Posterior cingulate gyrus (tissue), 11 donors: Measurements from ENCODE around the gene PAM.

Experiments used
- DNase-seq, 10 donors: peaks; one replicate each; pipeline versions ENCODE4 v3.0.0 to v3.0.0-alpha.2; 2020 to 2021; ENCODE audit warnings: mixed read lengths in 3 of 10
- intact Hi-C: fragments of 100-400 bp; cut with DNase I; formaldehyde crosslinking; loops from one replicate; pipeline ENCODE4 v1.15.1; 2023

Gene PAM

DNA sequence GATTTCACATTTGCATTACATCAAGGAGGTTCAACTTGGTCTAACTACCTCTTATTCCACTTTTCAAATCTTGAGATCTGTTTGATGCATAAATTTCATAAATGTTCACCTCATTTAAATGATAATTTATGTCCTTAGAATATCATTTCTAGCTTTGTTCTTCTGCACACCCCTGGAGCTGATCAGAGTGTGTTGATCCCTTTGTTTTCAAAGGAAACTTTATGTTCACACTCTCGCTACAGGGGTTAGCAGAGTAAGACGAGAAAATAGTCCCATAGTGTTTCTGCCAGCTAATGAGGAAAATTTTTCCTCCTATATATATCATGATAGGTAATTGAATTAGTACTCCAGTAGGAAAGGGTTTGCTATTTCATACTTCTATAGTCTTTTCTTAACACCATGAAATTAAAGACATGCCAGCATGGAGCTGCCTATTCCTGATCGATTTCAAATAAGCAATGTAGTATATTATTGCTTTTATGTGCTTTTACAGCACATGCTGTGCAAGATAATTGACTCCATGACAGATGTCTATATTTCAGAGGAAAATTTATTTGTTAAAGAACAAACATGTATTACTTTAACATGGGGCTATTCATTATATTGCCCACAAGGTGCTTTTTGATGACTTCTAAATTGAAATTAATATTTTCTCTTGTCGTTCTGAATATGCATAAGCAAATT lies 4.8 kb upstream of the PAM start:
- intact Hi-C loops, result loop anchor here (10.0 kb wide), 1 partner anchor 115 kb away; no protein-coding TSS in a partner anchor
- DNase-seq, result no peak

DNA sequence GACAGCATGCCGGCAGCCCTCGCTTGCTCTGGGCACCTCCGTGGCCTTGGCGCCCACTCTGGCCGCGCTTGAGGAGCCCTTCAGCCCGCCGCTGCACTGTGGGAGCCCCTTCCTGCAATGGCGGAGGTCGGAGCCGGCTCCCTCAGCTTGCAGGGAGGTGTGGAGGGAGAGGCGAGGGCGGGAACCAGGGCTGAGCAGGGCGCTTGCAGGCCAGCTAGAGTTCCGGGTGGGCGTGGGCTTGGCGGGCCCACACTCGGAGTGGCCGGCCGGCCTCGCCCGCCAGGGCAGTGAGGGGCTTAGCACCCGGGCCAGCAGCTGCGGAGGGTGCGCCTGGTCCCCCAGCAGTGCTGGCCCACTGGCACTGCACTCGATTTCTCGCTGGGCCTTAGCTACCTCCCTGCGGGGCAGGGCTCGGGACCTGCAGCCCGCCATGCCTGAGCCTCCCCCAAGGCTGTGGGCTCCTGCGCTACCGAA lies 3.2 kb upstream of the PAM start:
- peak in 2 of 10 donors; percentile 60 to 83 for DNase-seq
- intact Hi-C loops, result loop anchor here (10.0 kb wide), 1 partner anchor 113 kb away; no protein-coding TSS in a partner anchor

DNA sequence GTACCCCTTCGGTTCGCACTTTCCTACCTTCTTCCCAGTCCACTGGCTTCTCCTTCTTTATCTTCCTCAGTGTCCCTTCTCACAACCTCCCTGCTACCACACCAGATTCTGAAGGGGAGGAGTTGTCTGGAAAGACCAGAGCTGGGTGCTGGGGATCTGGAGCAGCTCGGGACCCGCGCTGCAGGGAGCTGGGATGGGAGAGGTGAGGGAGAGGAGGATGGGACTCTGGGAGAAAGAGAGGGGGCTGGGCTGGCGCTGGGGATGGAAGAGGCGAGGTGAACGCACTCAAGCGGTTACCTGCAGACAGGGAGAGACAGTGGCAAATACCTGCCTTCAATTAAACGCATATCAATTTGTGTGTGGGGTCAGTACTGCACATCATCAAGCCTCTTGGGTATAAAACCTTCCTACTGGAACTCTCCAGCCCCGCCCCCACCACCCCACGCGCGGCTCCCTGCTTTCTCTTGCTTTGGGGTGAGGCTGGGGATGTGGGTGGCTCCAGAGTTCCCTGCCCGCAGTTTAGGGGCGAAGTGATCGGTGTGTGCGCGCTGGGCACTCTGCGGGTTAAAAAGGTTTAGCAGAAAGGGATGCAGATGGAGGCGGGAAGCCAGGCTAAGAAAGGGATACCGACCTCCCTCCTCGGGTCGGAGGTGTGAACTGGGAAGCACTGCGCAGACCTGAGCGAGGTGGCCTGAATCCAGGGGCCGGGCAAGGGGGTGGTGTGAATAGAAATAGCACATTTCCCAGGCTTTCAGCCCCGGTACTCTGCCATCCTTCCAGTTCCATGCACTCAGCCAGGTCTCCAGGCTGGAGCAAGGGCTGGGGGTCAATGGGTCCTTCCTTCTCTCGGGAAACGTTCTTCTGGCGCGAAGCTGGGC lies 977 bp upstream of the PAM start:
- intact Hi-C loops, result loop anchor here (10.0 kb wide), 1 partner anchor 111 kb away; no protein-coding TSS in a partner anchor
- peak in 6 of 10 donors; percentile 11 to 86 (median 49) for DNase-seq

DNA sequence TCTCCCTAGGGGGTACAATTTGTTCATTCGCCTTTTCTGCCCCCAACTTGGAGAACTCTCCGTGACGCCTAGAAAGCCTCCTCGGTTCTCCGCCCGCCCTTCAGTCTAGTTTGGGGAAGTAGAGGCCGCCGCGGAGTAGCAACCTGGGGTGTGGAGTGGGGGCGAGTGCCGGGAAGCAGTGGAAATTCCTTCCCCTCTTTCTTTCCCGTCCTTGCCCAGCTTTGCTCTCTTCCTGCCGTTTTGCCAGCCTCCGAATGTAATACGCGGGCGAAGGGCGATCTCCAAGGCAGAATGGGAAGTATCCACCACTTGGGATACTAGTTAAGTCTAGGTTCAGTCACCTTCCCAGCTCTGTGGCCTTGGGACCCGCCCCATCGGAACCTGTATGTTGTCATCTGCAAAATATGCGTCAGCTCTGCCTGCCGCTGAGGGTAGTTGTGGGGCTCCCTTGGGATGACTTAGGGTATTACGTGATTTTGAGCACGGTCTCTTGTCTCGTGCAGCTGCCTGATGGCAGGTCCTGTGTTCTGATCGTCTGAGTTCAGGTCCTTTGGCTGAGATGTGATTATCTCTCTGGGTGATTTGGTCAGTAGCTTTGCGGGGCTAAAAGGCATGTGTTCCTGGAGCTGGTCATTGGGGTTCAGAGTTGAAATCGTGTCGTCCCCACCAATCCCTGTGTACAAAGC lies 724 bp downstream of the PAM start:
- peak in 9 of 10 donors; percentile 12 to 90 (median 33) for DNase-seq
- intact Hi-C loops, result loop anchor here (10.0 kb wide), 1 partner anchor 109 kb away; no protein-coding TSS in a partner anchor

DNA sequence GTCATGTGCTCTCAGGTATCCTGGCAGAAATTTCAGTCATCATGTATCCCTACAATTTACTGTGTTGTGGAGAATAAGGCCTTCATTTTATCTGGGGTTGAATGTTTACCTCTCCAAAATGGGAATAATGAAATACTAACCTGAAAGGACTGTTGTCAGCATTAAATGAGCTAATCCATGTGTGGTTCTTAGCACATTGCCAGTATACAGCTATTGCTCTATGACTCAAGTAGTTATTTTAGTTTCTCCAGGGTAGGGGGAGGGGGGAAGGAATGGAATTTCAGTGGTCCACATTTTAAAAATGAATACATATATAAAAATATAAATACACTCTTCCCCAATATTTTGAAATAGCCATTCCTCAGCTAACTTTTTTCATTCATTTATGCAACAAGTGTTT lies 3.5 kb downstream of the PAM start:
- intact Hi-C loops, result loop anchor here (10.0 kb wide), 1 partner anchor 106 kb away; no protein-coding TSS in a partner anchor
- no peak for DNase-seq

DNA sequence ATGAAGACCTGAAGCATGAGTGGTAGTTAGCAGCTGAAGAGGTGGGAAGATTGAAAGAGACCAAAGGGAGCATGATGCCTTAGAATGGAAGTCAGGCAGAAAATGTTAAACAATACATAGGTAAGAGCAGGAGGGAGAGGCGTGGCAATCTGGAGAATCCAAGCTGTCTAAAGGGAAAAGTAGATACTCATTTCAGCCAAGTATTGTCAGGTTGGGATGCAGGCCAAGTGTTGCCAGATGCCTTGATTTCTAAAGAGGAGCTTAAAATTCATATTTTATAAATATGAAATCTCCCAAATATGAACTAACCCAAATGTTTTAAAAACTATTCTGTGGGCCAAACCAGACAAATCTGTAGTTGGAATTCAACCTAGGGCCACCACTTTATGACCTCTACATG lies 4.2 kb downstream of the PAM start:
- intact Hi-C loops, result loop anchor here (10.0 kb wide), 1 partner anchor 106 kb away; no protein-coding TSS in a partner anchor
- DNase-seq, result peak in 2 of 10 donors; percentile 14 to 30

DNA sequence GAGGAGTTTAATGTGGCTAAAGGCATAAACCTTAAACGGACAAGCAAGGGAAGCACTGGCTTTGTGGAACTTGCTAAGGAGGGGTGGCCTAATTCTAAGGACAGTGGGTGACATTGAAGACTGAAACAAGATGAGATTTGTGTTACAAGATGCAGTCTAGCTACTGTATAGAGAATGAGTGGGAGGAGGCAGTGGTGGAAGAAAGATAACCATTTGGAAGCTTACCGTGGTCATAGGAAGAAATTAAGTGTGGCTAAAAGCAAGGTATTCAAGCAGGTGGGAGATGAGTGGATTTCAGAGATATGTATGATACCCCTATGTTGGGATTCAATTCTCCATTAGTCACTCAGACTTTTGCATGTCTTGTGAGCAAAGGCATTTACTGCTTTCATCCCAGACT lies 4.6 kb downstream of the PAM start:
- no peak for DNase-seq
- intact Hi-C loops, result loop anchor here (10.0 kb wide), 1 partner anchor 105 kb away; no protein-coding TSS in a partner anchor

DNA sequence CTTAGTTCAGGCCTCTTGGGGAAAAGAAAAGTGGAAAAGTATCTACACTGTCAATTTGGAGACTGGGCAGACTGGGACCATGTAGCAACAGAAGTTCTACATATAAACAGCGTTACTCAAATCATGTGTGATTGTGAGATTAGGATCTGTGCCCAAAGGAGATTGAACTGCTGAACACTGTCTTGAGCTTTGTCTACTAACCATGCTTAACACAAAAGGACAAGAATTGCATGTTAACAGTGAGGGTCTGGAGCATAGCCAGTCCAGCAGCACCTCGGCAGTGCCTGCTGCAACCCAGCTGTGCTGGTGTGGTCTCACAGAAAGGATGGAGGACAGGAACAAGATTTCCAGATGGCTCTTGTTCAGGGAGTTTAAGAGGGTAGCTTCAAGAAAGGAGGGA lies 5.7 kb downstream of the PAM start:
- DNase-seq, result no peak
- intact Hi-C loops, result no loop called here

DNA sequence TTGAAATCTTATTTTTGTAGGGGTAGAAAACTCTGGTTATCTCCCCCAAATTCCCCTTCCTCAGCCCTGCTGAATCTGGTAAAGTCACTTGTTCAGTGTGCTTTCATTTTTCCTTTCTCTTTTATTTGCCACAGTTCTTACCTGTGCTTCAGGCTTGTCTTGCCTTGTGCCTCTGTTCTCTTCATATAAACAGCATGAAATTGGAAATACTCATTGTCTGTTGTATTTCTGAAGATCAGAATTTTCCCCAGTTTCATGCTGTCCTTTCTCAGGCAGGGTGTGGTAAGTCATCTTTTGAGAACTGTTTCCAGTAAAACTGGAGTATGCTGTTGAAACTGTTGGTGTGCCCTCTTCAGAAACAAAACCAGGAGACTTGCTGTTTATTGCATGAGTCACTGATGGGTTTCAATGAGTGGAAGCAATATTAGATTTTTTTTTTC lies 7.0 kb downstream of the PAM start:
- intact Hi-C loops, result no loop called here
- no peak for DNase-seq

DNA sequence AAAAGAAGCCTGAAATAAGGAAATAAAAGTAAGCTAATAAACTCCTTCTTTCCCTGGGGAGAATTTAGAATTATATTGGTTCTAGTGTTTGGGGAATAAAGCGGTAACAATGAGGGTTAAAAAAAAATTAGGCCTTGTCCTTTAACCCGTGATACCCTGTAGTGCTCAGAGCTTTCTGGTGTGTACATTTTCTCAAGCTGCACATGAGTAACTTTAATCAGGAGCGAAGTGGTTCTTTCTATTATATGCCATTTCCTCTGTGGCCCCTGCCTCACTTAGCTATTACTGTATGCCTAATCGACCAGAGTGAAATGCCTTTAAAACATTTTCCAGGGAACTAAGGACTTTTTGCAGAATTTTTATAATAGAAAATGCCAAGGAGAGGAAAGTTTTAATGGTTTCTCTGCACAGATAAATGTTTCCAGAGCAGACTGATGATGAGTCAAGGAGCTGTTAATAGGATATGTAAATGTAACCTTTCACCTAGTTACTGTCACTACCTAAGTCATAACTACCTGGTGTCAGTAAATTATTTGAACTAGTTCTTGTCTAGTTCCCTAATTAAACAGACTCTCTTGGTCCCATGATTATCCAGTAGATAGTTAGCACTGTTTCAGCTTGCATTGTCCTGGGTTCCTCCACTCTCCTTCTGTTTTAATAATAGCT lies 7.6 kb downstream of the PAM start:
- DNase-seq, result no peak
- intact Hi-C loops, result no loop called here

DNA sequence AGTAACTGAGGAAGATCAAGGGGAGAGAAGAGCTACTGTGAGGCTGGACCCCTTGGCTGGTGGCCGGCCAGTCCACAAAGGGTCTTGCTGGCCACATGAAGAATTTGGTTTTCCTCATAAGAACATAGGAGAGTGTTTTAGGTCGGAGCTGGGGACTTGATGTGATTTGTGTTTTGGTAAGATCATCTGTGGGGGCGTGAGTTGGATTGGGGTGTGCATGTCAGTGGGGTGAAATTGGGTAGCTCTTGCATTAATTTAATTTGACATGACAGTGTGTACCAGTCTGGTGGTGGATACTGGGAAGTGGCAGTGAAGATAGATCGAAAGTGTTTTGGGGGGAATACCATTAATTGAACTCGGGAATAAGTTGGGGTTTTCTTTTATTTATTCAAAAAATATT lies 8.6 kb downstream of the PAM start:
- intact Hi-C loops, result no loop called here
- DNase-seq, result peak in 1 of 10 donors; percentile 14

DNA sequence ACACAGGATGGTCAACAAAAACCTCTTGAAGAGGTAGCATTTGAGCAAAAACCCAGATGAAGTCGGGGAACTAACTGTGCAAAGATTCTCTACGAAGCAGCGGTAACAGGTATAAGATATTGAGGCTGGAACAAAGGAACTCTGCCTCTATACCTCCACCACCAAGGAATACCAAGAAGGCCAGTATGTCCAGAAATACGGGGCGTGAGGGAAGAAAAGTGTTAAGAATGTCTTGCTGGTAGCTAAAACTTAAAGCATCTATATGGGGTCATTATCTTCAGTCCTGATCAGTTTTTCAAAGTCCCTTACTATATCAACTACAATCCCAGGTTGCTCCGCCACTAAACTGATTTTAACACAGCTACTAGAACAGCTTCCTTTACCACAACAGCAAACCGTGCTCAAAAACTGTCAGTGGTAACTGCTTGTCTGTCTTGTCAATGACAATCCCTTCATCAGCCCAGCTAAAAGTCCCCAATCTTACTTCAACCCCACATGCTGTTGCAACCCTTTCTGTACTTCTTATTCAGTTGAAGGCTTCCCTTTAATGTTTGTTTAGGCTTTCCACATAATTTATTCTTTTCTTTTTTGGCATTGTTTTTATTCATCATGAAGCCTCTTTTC lies 9.4 kb downstream of the PAM start:
- no peak for DNase-seq
- intact Hi-C loops, result no loop called here

DNA sequence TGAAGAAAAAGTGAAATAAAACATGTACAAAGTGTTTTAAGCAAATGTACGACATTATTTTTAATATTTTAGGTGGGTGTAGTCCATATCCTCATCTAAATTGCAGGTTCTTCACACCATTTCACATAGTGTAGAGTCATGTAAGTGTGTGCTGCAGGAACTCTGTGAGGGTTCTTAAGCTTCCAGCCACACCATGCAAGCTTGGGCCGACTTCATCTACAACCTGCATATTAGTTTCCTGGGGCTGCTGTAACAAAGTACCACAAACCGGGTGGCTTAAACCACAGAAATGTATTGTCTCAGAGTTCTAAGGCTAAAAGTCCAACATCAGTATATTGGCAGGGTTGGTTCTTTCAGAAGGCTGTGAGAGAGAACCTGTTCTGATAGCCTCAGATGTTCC lies 10.2 kb downstream of the PAM start:
- no peak for DNase-seq
- intact Hi-C loops, result no loop called here

DNA sequence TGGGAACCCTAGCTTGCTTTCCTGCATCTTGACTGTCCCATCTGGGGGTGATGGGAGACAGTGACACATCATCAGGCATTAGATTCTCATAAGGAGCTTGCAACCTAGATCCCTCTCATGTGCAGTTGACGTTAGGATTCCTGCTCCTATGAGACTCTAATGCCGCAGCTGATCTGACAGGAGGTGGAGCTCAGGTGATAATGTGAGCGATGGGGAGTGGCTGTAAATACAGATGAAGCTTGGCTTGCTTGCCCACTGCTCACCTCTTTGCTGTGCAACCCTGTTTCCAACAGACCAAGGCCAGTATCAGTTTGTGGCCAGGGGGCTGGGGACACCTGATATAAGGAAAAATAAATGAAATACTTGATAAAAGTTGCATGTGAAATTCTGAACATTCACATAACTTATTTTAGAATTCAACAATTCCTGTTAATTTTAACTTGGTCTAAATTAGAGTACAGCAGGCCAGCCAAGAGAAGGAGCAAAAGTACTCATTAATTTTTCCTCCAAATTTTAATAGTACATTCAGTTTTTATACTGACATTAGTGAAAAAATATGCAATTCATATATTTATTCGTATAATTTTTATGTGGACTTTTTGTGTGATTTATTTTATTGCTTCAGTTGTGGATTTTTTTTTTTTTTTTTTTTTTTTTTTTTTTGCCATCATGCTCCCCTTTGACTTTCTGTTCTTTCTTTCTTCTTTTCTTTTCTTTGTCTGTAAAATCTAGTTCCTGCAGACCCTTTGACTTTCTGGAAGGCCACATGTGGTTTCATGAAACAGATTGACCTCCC lies 11.4 kb downstream of the PAM start:
- intact Hi-C loops, result no loop called here
- no peak for DNase-seq

DNA sequence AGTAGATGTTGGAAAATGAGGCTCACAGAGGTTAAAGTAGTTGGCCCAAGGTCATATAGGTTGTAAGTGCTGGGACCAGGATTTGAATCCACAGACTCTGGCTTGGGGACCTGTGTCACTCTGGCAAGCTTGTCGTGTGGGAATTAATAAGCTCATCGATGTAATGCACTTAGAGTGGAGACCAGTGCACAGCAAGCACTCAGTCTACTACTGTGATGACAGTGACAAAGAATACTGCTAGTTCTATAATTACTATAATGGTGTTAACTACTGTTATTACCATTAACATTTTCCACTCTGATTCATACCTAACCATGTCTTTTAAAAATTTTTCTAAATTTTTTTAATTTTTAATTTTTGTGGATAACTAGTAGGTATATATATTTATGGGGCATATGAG lies 12.8 kb downstream of the PAM start:
- intact Hi-C loops, result no loop called here

DNA sequence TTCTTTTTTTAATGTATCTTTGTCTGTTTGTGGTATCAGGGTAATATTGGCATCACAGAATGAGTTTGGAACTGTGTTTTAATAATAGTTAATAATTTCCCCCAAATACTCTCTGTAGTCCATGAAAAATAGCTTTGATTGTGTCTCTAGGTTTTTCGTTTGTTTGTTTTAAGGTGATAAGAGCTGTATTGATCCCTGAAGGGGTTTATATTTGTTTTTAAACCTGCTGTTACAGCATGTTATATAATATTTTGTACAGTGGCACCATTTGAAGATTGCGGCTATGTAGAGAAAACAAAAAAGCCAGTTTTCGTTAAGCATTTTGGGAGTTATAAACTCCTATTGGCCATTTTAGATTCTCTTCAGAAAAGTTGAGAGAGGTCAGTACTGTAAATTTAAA lies 15.7 kb downstream of the PAM start:
- intact Hi-C loops, result no loop called here

More for the DNA sequence above, 12.8 kb downstream of the PAM start:
- no peak for DNase-seq

DNA sequence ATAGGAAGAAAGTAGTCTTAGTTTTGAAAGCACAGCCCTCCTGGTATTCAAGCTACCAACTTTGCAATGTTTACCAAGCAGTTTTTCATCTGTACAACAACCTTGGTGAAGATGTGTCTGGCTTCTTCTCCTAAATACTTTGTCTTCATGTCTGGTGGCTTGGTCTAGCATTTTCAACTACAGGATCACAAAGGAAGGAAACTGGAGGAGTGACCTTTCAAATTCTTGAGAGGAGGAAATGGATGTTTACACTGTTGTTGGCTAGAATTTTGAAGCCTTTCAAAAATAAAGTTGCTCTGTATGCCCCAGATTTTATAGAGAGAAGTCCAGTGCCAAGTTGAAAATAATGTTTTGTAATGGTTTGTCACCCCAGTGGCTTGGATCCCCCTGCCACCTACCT lies 16.3 kb downstream of the PAM start:
- no peak for DNase-seq
- intact Hi-C loops, result no loop called here

More for the DNA sequence above, 15.7 kb downstream of the PAM start:
- no peak for DNase-seq

DNA sequence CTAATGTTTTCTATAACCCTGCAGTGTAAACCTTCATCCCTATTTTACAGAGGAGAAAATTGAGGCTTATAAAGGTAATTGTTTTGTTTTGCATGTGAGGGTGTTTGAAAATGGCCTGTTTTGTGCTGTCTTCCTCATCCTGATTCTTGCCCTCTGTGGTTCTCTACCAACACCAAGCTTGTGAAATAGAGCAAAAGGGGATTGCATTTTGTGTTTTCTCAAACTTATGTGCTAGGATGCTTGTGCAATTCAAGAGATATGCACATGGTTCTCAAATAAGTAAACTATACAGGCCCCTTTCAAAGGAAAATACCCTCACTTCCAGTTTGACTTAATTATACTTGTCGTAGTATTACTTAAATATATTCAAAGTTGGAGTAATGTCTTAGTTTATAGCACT lies 17.2 kb downstream of the PAM start:
- no peak for DNase-seq
- intact Hi-C loops, result no loop called here

DNA sequence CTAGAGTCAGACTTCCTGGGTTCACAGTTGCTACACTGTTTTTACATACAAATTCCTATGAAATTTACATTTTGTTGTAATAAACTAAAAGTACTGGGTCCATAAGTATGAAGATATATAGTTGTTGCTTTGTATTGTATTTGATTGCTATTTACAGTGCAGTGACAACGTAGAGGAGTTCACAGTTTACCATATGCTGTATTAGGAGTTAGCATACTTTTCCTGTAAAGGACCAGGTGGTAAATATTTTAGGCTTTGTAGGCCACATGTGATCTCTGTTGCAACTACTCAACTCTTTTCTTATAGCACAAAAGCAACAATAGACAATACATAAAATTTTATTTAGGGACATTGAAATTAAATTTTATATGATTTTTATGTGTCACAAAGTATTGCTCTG lies 18.0 kb downstream of the PAM start:
- DNase-seq, result no peak
- intact Hi-C loops, result no loop called here
